Measurements from ENCODE around the gene NDUFB5. TPM values are rescaled to one million over a fixed set of nuclear protein-coding genes. Genes with fewer than 3 reads are reported as not detected.
A peak's percentile ranks its signal among the peaks of the same experiment; 100 is the strongest.

Gene NDUFB5
- total and polyA plus RNA-seq, 2 donors = 70.4 to 190 TPM

GRCh38 chr3:179652447-179653095 is 48.0 kb downstream of the NDUFB5 start, which contains the start of gene USP13:
Gene USP13 (plus strand): TSS chr3:179653040. CDS start chr3:179653226, 186 bp downstream.
- no peaks in the 10 kb centered on the region for H3K36me3 ChIP-seq (ENCODE audit: insufficient read depth)
- peak; percentile 48 for DNase-seq (ENCODE audit: extremely low spot score)
- peak within 1 kb of the TSS; percentile 68 for H3K4me3 ChIP-seq (ENCODE audit: low read depth, low read length)
- H3K27ac ChIP-seq (ENCODE audit: low read depth) = peak within 1 kb of the TSS; percentile 89
- H3K4me1 ChIP-seq (ENCODE audit: insufficient read depth) = no peaks in the 10 kb centered on the region
- whole genome bisulfite sequencing = under 1% methylated on average over 56 of the region's 56 CpGs

GRCh38 chr3:179653096-179653797 is 48.7 kb downstream of the NDUFB5 start:
- Histone ChIP-seq H3K4me1 (ENCODE audit: insufficient read depth) (no peaks in the 10 kb centered on the region), H3K4me3 (ENCODE audit: low read depth, low read length) (peak overlapping the region; percentile 68), H3K36me3 (ENCODE audit: insufficient read depth) (no peaks in the 10 kb centered on the region), H3K27ac (ENCODE audit: low read depth) (peak overlapping the region; percentile 89)
- whole genome bisulfite sequencing = under 1% methylated on average over 77 of the region's 77 CpGs
- DNase-seq (ENCODE audit: extremely low spot score) = peak; percentile 48

- Histone ChIP-seq H3K4me3 (ENCODE audit: low read depth, low read length) (no peak overlapping the region), H3K27ac (ENCODE audit: low read depth) (no peak overlapping the region), H3K4me1 (ENCODE audit: insufficient read depth) (no peaks in the 10 kb centered on the region), H3K36me3 (ENCODE audit: insufficient read depth) (no peaks in the 10 kb centered on the region)
- WGBS = 90% methylated on average over 2 of the region's 2 CpGs
- DNase-seq (ENCODE audit: extremely low spot score) = no peak
Measured at GRCh38 chr3:179655236-179655635, 50.6 kb downstream of the NDUFB5 start.

DNA sequence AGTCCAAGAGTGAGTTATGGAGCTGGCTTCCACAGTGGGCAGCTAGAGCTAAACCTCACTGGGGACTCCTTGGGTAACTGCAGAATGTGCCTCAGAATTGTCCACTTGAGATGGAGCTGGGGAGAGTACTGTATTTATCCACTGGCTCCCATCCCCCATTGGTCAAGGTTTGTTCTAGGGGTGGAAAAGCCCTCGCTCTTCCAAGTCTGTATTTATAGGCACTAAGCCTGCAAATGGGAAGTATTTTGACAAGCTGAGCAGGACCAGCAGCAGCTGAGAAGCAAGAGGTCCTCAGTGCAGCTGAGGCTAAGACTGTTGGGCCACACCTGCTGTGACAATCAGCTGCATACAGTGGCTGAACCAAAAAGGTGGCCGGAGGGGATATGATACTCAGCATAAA is 54.0 kb downstream of the NDUFB5 start:
- 75% methylated on average over 2 of the region's 2 CpGs for WGBS
- Histone ChIP-seq H3K36me3 (ENCODE audit: insufficient read depth) (no peaks in the 10 kb centered on the region), H3K27ac (ENCODE audit: low read depth) (no peak overlapping the region), H3K4me3 (ENCODE audit: low read depth, low read length) (no peak overlapping the region), H3K4me1 (ENCODE audit: insufficient read depth) (no peaks in the 10 kb centered on the region)
- no peak for DNase-seq (ENCODE audit: extremely low spot score)

- H3K27ac ChIP-seq (ENCODE audit: low read depth) = no peak overlapping the region
- no peaks in the 10 kb centered on the region for H3K4me1 ChIP-seq (ENCODE audit: insufficient read depth)
- 90% methylated on average over 3 of the region's 3 CpGs for WGBS
- no peaks in the 10 kb centered on the region for H3K36me3 ChIP-seq (ENCODE audit: insufficient read depth)
- no peak for DNase-seq (ENCODE audit: extremely low spot score)
- no peak overlapping the region for H3K4me3 ChIP-seq (ENCODE audit: low read depth, low read length)
Measured at GRCh38 chr3:179660872-179661271, 56.3 kb downstream of the NDUFB5 start.

DNA sequence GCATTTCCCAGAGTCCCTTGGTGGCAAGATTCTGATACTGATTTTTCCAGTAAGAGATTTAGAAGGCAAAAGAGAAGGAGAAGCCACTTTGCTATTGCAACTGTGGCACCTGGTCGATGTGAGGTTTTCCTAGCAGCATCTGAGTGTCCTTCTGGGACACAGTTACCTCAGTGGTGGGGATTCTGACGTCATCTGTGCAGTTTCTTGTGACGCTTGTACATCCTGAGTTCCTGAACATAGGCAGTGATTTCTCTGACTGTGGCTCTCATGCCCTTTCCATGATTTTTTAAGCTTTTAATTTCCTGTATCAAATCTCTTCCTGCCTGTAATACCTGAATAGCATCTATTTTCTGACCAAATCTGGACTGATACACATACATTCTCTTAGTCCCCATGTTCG is 57.2 kb downstream of the NDUFB5 start:
- H3K4me3 ChIP-seq (ENCODE audit: low read depth, low read length) = no peak overlapping the region
- WGBS = 87% methylated on average over 4 of the region's 4 CpGs
- no peaks in the 10 kb centered on the region for H3K4me1 ChIP-seq (ENCODE audit: insufficient read depth)
- no peaks in the 10 kb centered on the region for H3K36me3 ChIP-seq (ENCODE audit: insufficient read depth)
- no peak overlapping the region for H3K27ac ChIP-seq (ENCODE audit: low read depth)
- no peak for DNase-seq (ENCODE audit: extremely low spot score)

DNA sequence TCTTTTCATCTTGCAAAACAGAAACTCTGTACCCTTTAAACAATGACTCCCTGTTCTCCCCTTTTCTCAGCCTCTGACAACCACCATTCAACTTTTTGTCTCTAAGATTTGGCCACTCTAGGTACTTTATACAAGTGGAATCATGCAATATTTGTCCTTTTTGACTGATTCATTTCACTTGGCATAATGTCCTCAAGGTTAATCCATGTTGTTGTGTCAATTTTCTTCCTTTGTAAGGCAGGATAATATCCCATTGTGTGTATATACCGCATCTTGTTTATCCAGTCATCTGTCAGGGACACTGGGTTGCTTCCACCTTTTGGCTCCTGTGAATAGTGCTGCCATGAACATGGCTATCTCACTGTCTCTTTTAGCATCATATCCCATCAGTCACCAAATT is 58.5 kb downstream of the NDUFB5 start:
- 93% methylated on average over 1 of the region's 1 CpG for WGBS
- DNase-seq (ENCODE audit: extremely low spot score) = no peak

GRCh38 chr3:179666030-179666429 is 61.4 kb downstream of the NDUFB5 start:
- Histone ChIP-seq H3K36me3 (ENCODE audit: insufficient read depth) (no peaks in the 10 kb centered on the region), H3K4me1 (ENCODE audit: insufficient read depth) (no peaks in the 10 kb centered on the region), H3K27ac (ENCODE audit: low read depth) (no peak overlapping the region), H3K4me3 (ENCODE audit: low read depth, low read length) (no peak overlapping the region)
- 57% methylated on average over 1 of the region's 1 CpG for WGBS
- DNase-seq (ENCODE audit: extremely low spot score) = no peak

More for the DNA sequence above, 58.5 kb downstream of the NDUFB5 start:
- Histone ChIP-seq H3K4me3 (ENCODE audit: low read depth, low read length) (no peak overlapping the region), H3K27ac (ENCODE audit: low read depth) (no peak overlapping the region), H3K36me3 (ENCODE audit: insufficient read depth) (no peaks in the 10 kb centered on the region), H3K4me1 (ENCODE audit: insufficient read depth) (no peaks in the 10 kb centered on the region)

DNA sequence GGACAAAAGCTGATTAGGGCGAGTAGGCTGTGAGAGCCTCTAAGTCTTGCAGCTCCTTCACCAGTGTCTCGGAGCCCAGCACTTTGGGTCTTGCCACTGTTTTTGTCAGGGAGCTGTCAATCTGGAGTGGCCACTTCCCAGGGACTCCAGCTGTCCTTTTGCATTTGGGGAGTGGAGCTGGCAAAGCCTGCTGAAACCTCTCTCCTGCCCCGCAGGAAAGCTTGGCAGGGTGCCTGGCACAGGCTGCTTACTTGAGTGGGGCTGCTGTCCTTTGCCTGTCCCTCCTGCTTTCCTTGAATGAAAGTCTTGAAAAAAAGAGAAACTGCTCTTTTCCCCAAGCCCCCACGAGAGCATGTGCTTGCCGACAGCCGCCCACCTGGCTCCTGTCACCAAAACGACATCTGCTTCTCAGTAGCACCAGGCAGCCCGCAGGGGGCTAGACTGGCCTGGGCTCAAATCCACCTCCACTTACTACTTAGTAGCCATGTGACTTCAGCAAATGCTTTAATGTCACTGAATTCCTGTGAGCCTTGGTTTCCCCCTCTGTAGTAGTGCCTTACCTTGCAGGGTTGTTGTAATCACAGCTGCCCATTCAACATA is 61.9 kb downstream of the NDUFB5 start:
- H3K27ac ChIP-seq (ENCODE audit: low read depth) = no peak overlapping the region
- 40% methylated on average over 8 of the region's 8 CpGs for WGBS
- no peaks in the 10 kb centered on the region for H3K36me3 ChIP-seq (ENCODE audit: insufficient read depth)
- H3K4me3 ChIP-seq (ENCODE audit: low read depth, low read length) = no peak overlapping the region
- H3K4me1 ChIP-seq (ENCODE audit: insufficient read depth) = no peaks in the 10 kb centered on the region
- no peak for DNase-seq (ENCODE audit: extremely low spot score)

DNA sequence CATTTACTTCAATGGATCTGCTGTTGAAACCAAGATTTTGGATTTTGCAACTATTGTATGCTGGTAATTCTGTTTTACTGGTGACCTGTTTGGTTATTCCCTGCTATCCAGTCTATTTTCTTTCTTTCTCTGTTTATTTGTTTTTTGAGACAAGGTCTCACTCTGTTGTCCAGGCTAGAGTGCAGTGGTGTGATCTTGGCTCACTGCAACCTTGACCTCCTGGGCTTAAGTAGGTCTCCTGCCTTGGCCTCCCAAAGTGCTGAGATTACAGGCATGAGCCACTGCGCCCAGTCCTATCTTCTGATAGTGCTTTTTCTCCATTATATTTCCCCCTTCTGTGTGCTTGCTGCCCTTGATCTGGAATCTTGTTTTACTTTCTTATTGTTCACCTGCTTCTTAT is 63.8 kb downstream of the NDUFB5 start:
- 98% methylated on average over 1 of the region's 1 CpG for WGBS
- H3K36me3 ChIP-seq (ENCODE audit: insufficient read depth) = no peaks in the 10 kb centered on the region
- H3K27ac ChIP-seq (ENCODE audit: low read depth) = no peak overlapping the region
- H3K4me1 ChIP-seq (ENCODE audit: insufficient read depth) = no peaks in the 10 kb centered on the region
- no peak for DNase-seq (ENCODE audit: extremely low spot score)
- no peak overlapping the region for H3K4me3 ChIP-seq (ENCODE audit: low read depth, low read length)

- Histone ChIP-seq H3K36me3 (ENCODE audit: insufficient read depth) (no peaks in the 10 kb centered on the region), H3K27ac (ENCODE audit: low read depth) (no peak overlapping the region), H3K4me1 (ENCODE audit: insufficient read depth) (no peaks in the 10 kb centered on the region), H3K4me3 (ENCODE audit: low read depth, low read length) (no peak overlapping the region)
- DNase-seq (ENCODE audit: extremely low spot score) = no peak
- WGBS = 68% methylated on average over 8 of the region's 8 CpGs
Measured at GRCh38 chr3:179670311-179670710, 65.7 kb downstream of the NDUFB5 start.

GRCh38 chr3:179671309-179671708 is 66.7 kb downstream of the NDUFB5 start:
- 91% methylated on average over 1 of the region's 1 CpG for WGBS
- Histone ChIP-seq H3K4me1 (ENCODE audit: insufficient read depth) (no peaks in the 10 kb centered on the region), H3K4me3 (ENCODE audit: low read depth, low read length) (no peak overlapping the region), H3K36me3 (ENCODE audit: insufficient read depth) (no peaks in the 10 kb centered on the region), H3K27ac (ENCODE audit: low read depth) (no peak overlapping the region)
- no peak for DNase-seq (ENCODE audit: extremely low spot score)

- WGBS = 79% methylated on average over 15 of the region's 15 CpGs
- Histone ChIP-seq H3K4me1 (ENCODE audit: insufficient read depth) (no peaks in the 10 kb centered on the region), H3K27ac (ENCODE audit: low read depth) (no peak overlapping the region), H3K36me3 (ENCODE audit: insufficient read depth) (no peaks in the 10 kb centered on the region), H3K4me3 (ENCODE audit: low read depth, low read length) (no peak overlapping the region)
- DNase-seq (ENCODE audit: extremely low spot score) = no peak
Measured at GRCh38 chr3:179671747-179672242, 67.2 kb downstream of the NDUFB5 start.

- no peaks in the 10 kb centered on the region for H3K36me3 ChIP-seq (ENCODE audit: insufficient read depth)
- no peak overlapping the region for H3K27ac ChIP-seq (ENCODE audit: low read depth)
- DNase-seq (ENCODE audit: extremely low spot score) = no peak
- no peaks in the 10 kb centered on the region for H3K4me1 ChIP-seq (ENCODE audit: insufficient read depth)
- H3K4me3 ChIP-seq (ENCODE audit: low read depth, low read length) = no peak overlapping the region
- 82% methylated on average over 4 of the region's 4 CpGs for WGBS
Measured at GRCh38 chr3:179672918-179673317, 68.3 kb downstream of the NDUFB5 start.
